ENCODE results near the gene NEUROG2. TPM values are rescaled to one million over a fixed set of nuclear protein-coding genes. Genes with fewer than 3 reads are reported as not detected.
"Not testable (repeated sequence)": the region's sequence is repeated elsewhere in the genome, so short reads cannot be mapped to it uniquely, and the experiment has no call there.

The NEUROG2 gene
- total and polyA plus RNA-seq, 7 donors, result not detected

DNA sequence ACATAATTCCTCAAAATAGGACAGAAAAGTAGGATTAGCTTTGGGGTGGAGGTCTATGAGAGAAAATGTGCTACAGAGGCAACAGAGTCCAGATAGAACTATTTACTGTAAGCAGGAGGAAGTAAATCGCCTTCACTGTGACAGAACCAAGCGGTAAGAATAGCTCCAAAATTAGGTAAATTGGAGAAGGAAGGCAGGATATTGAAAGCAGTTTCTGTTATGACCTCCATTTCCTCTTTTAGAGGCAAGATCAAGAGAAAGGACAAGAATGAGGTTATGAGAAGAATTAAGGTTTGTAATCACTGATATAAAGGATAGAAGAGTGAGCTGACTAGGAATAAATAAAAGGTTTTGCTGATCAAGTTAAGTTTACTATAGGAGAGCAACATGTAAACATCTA is 44.1 kb upstream of the NEUROG2 start:
- TF ChIP-seq, protein P1, sequence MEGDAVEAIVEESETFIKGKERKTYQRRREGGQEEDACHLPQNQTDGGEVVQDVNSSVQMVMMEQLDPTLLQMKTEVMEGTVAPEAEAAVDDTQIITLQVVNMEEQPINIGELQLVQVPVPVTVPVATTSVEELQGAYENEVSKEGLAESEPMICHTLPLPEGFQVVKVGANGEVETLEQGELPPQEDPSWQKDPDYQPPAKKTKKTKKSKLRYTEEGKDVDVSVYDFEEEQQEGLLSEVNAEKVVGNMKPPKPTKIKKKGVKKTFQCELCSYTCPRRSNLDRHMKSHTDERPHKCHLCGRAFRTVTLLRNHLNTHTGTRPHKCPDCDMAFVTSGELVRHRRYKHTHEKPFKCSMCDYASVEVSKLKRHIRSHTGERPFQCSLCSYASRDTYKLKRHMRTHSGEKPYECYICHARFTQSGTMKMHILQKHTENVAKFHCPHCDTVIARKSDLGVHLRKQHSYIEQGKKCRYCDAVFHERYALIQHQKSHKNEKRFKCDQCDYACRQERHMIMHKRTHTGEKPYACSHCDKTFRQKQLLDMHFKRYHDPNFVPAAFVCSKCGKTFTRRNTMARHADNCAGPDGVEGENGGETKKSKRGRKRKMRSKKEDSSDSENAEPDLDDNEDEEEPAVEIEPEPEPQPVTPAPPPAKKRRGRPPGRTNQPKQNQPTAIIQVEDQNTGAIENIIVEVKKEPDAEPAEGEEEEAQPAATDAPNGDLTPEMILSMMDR (IDR thresholded peaks at IDR 0.05), result no peak
- Histone ChIP-seq H3K9me3 (no peaks in the 10 kb centered on the region), H3K36me3 (ENCODE audit: insufficient read depth in 1 of 2, low read depth in 1 of 2) (no peaks in the 10 kb centered on the region), H3K27ac (no peak overlapping the region), H3K4me1 (no peaks in the 10 kb centered on the region), H3K27me3 (ENCODE audit: insufficient read depth in 3 of 3, low read length in 2 of 3) (no peaks in the 10 kb centered on the region), H3K4me3 (no peak overlapping the region)
- 82 to 98% (median 89%) methylated on average over 2 of the region's 2 CpGs for WGBS, 3 donors
- ATAC-seq, result no peak
- DNase-seq, result no peak
- intact Hi-C loops (cut with DNase I), result no loop called here

DNA sequence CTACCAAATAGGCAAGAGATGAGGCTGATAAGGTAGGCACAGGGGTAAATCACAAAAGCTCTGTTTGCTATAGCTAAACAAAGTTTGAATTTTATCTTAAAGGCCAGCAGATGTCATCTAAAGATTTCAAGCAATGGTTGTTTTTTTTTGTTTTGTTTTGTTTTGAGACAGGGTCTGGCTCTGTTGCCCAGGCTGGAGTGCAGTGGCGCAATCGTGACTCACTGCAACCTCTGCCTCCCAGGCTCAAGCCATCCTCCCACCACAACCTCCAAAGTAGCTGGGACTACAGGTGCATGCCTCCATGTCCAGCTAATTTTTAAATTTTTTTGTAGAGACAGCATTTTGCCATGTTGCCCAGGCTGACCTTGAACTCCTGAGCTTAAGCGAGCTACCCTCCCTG is 43.1 kb upstream of the NEUROG2 start:
- no peak for ATAC-seq

DNA sequence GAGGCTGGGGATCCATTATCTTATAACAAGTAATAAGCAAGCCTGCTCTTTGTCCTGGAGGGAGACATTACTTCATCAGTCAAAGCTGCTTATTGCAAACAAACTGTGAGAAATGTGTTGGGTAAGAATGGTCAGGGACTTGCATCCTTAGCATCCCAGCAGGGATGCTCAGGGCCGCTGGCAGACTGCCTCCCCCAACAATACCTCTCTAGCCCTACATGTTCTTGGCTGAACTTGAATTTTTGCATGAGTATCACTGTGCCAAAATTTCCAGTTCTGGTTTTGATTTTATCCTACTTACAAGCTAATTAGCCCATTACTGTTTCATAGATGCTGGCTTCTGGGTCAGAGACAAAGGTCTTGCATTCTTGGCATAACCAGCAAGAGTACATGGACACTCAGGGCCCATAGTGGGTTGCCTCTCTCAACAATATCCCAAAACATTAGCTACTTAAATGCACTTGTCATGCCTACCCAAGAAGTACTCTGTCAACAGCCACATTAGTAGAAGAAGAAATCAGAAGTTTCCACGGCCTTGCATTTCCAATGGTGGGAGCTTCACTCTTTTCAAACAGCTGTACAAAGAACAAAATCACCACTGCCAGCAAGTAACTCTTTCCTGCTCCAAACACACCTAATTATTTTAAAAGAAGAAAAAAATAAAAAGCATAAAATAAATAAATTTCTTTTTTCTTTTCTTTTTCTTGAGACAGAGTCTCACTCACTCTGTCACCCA is 41.9 kb upstream of the NEUROG2 start:
- Histone ChIP-seq H3K4me1 (no peaks in the 10 kb centered on the region), H3K27ac (no peak overlapping the region), H3K27me3 (ENCODE audit: insufficient read depth in 3 of 3, low read length in 2 of 3) (no peaks in the 10 kb centered on the region), H3K9me3 (no peaks in the 10 kb centered on the region), H3K4me3 (no peak overlapping the region), H3K36me3 (ENCODE audit: insufficient read depth in 1 of 2, low read depth in 1 of 2) (no peaks in the 10 kb centered on the region)
- no peak for DNase-seq
- TF ChIP-seq, protein P1 (IDR thresholded peaks at IDR 0.05), result no peak
- 95 to 96% (median 95%) methylated on average over 2 of the region's 2 CpGs for WGBS, 3 donors
- no peak for ATAC-seq
- intact Hi-C loops (cut with DNase I), result no loop called here

More for the DNA sequence above, 43.1 kb upstream of the NEUROG2 start:
- H3K4me3 ChIP-seq, result no peak overlapping the region
- no peak overlapping the region for H3K27ac ChIP-seq
- intact Hi-C loops (cut with DNase I), result no loop called here
- H3K4me1 ChIP-seq, result no peaks in the 10 kb centered on the region
- no peaks in the 10 kb centered on the region for H3K36me3 ChIP-seq (ENCODE audit: insufficient read depth in 1 of 2, low read depth in 1 of 2)
- H3K9me3 ChIP-seq, result no peaks in the 10 kb centered on the region
- no peak for DNase-seq
- WGBS, 3 donors, result 97 to 100% (median 99%) methylated on average over 3 of the region's 3 CpGs
- no peaks in the 10 kb centered on the region for H3K27me3 ChIP-seq (ENCODE audit: insufficient read depth in 3 of 3, low read length in 2 of 3)
- TF ChIP-seq, protein P1 (IDR thresholded peaks at IDR 0.05), result no peak

DNA sequence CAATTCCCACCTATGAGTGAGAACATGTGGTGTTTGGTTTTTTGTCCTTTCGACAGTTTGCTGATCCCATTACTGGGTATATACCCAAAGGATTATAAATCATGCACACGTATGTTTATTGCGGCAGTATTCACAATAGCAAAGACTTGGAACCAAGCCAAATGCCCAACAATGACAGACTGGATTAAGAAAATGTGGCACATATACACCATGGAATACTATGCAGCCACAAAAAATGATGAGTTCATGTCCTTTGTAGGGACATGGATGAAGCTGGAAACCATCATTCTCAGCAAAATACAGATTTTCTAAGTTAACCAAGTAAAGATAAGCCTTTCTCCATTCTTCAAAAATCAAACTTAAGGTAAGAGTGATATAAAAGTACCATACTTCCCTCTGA is 38.3 kb upstream of the NEUROG2 start:
- H3K9me3 ChIP-seq; H3K4me3 ChIP-seq; H3K36me3 ChIP-seq (ENCODE audit: insufficient read depth in 1 of 2, low read depth in 1 of 2); H3K4me1 ChIP-seq; ATAC-seq; DNase-seq; H3K27me3 ChIP-seq (ENCODE audit: insufficient read depth in 3 of 3, low read length in 2 of 3); H3K27ac ChIP-seq; intact Hi-C loops (cut with DNase I): not testable (repeated sequence)
- WGBS, 3 donors, result 90 to 96% (median 92%) methylated on average over 2 of the region's 3 CpGs

DNA sequence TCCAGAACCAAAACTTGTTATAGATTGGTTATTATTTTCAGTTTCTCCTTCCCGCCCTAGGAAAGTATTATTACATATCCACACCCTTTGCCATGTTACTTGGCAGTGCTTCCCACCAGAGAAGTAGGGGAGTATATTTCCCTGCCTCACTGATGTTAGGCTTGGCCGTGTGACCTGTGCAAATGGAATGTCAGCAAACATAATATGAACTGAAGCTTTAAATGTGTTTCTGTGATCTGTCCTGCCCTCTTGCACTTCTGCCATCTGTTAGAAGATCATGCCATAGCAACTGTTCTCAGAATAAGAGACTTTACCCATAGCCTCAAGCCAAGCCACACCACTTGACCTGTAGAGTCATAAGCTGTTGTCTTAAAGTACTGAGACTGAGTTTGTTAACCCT is 36.7 kb upstream of the NEUROG2 start:
- DNase-seq, result no peak
- intact Hi-C loops (cut with DNase I), result no loop called here
- no peaks in the 10 kb centered on the region for H3K36me3 ChIP-seq (ENCODE audit: insufficient read depth in 1 of 2, low read depth in 1 of 2)

More for the DNA sequence above, 36.7 kb upstream of the NEUROG2 start:
- Histone ChIP-seq H3K4me1 (no peaks in the 10 kb centered on the region), H3K9me3 (no peaks in the 10 kb centered on the region), H3K4me3 (no peak overlapping the region), H3K27me3 (ENCODE audit: insufficient read depth in 3 of 3, low read length in 2 of 3) (no peaks in the 10 kb centered on the region), H3K27ac (no peak overlapping the region)
- TF ChIP-seq, protein P1 (IDR thresholded peaks at IDR 0.05), result no peak
- ATAC-seq, result no peak
- 41 to 86% (median 48%) methylated on average over 2 of the region's 2 CpGs for WGBS, 3 donors

Data from psoas muscle (tissue), 8 donors.